Neural progenitor cell (in vitro differentiated cells): Measurements from ENCODE around the gene STAT5A.

Source experiments
- CTCF ChIP-seq: fragments of 200-600 bp; sonication (generic); IDR thresholded peaks from 2 replicates; pipeline ENCODE4 v1.5.1; 2017; ENCODE audit warnings: antibody characterized with exemption, mild to moderate bottlenecking
- EZH2 ChIP-seq: fragments of 200-600 bp; sonication (generic); IDR thresholded peaks from 2 replicates; pipeline ENCODE4 v1.6.1; 2017; ENCODE audit warnings: antibody characterized with exemption, mild to moderate bottlenecking, moderate library complexity
- EZH2phosphoT487 ChIP-seq: fragments of 200-600 bp; sonication (generic); IDR thresholded peaks from 2 replicates; pipeline ENCODE4 v1.6.1; 2017; ENCODE audit warnings: antibody characterized with exemption

GRCh38 chr17:42315402-42316156, 27.3 kb downstream of the STAT5A start:
- TF ChIP-seq CTCF, result no peak
- no peak for TF ChIP-seq EZH2
- TF ChIP-seq EZH2phosphoT487, result no peak
